GM19035 (cell line): ENCODE data around the gene KAT5.
"Not testable (repeated sequence)": the region's sequence is repeated elsewhere in the genome, so short reads cannot be mapped to it uniquely, and the experiment has no call there.

Experiments used
- ATAC-seq: cut with Tn5 transposase; IDR thresholded peaks from one replicate; pipeline ENCODE4 v1.9.1; 2021; ENCODE audit not compliant: unreplicated experiment

KAT5 gene

GRCh38 chr11:65711785-65712632 is at the start of gene KAT5:
Gene KAT5, plus strand, starts transcription at chr11:65712252. Its CDS starts 16 bp downstream, at chr11:65712268.
- peak; percentile 82 for ATAC-seq

- peak; percentile 85 for ATAC-seq
Observed at GRCh38 chr11:65662799-65663638, 49.0 kb upstream of the KAT5 start, which contains the start of gene RELA. Gene RELA, minus strand, starts transcription at chr11:65662916. Its CDS starts 84 bp downstream, at chr11:65662832.

GRCh38 chr11:65663639-65664200 is 48.3 kb upstream of the KAT5 start:
- ATAC-seq, result peak; percentile 20

- no peak for ATAC-seq
Observed at GRCh38 chr11:65672180-65672860, 39.7 kb upstream of the KAT5 start.

- ATAC-seq, result no peak
Observed at GRCh38 chr11:65672982-65673381, 39.1 kb upstream of the KAT5 start.

GRCh38 chr11:65680192-65680743 is 31.8 kb upstream of the KAT5 start:
- ATAC-seq, result no peak

- not testable (repeated sequence) for ATAC-seq
Observed at GRCh38 chr11:65683480-65683879, 28.6 kb upstream of the KAT5 start.

GRCh38 chr11:65685981-65686380 is 26.1 kb upstream of the KAT5 start:
- no peak for ATAC-seq

- not testable (repeated sequence) for ATAC-seq
Observed at GRCh38 chr11:65691847-65692246, 20.2 kb upstream of the KAT5 start.

GRCh38 chr11:65692367-65692766 is 19.7 kb upstream of the KAT5 start:
- ATAC-seq, result no peak

GRCh38 chr11:65695459-65696241 is 16.4 kb upstream of the KAT5 start:
- ATAC-seq, result no peak

- no peak for ATAC-seq
Observed at GRCh38 chr11:65696802-65697552, 15.1 kb upstream of the KAT5 start.

GRCh38 chr11:65698205-65698604 is 13.8 kb upstream of the KAT5 start:
- ATAC-seq, result no peak

- ATAC-seq, result no peak
Observed at GRCh38 chr11:65699306-65699705, 12.7 kb upstream of the KAT5 start.

- no peak for ATAC-seq
Observed at GRCh38 chr11:65700399-65700798, 11.7 kb upstream of the KAT5 start.

- ATAC-seq, result no peak
Observed at GRCh38 chr11:65701686-65702085, 10.4 kb upstream of the KAT5 start.

- ATAC-seq, result no peak
Observed at GRCh38 chr11:65703846-65704245, 8.2 kb upstream of the KAT5 start.

GRCh38 chr11:65706303-65706763 is 5.7 kb upstream of the KAT5 start:
- ATAC-seq, result not testable (repeated sequence)

GRCh38 chr11:65707002-65707401 is 5.0 kb upstream of the KAT5 start:
- not testable (repeated sequence) for ATAC-seq
